ENCODE results near the gene NEDD4L. TPM values are rescaled to one million over a fixed set of nuclear protein-coding genes. Genes with fewer than 3 reads are reported as not detected.

NEDD4L gene
- polyA plus RNA-seq, 1 donor (not counting 4 experiments of a cell fraction or from before 2014, with no cell fraction given), result 52.6 TPM

DNA sequence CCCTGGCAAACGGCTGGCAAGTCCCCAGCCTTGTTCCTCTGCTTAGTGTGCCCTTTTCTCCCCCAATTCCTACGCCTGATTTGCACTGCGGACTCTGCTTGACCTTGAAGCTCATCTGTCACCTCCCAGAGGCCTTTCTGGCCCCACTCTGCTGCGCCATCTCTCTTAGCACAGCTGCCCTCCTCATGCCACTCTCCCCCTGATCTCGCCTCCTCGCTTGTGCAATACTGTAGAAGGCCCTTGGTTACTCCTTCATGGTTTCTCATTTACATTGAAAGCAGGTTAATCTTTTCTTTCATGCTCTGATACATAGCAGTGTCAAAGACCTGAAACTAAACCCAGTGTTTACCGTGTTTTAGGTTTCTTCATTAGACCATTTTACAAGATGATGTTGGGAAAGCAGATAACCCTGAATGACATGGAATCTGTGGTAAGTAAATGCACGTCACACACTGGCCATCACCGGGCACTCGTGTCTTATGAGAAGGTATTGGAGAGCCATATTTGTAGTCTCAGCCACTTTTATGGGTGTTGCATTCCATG, 326.1 kb downstream of the NEDD4L start:
- Histone ChIP-seq H3K79me2 (ENCODE audit: control insufficient read depth, insufficient read depth, low read length) (no peaks in the 10 kb centered on the region), H2AFZ (ENCODE audit: control insufficient read depth, low read length) (no peak overlapping the region), H4K20me1 (ENCODE audit: control insufficient read depth, extremely low read depth, insufficient read depth, low read length) (no peaks in the 10 kb centered on the region), H3K27ac (ENCODE audit: control insufficient read depth, insufficient read depth, low read length) (no peak overlapping the region), H3K4me2 (ENCODE audit: control insufficient read depth, extremely low read depth, insufficient read depth, low read depth, low read length) (no peak overlapping the region), H3K27me3 (ENCODE audit: control insufficient read depth, extremely low read depth, insufficient read depth, low read length) (no peaks in the 10 kb centered on the region), H3K9ac (ENCODE audit: control insufficient read depth, extremely low read depth, insufficient read depth, low read length) (no peak overlapping the region), H3K4me1 (ENCODE audit: control insufficient read depth, extremely low read depth, insufficient read depth, low read length) (no peaks in the 10 kb centered on the region), H3K9me3 (ENCODE audit: control insufficient read depth, low read depth, low read length) (no peaks in the 10 kb centered on the region), H3K4me3 (ENCODE audit: control insufficient read depth in 2 of 3, extremely low read depth in 1 of 3, insufficient read depth in 2 of 3, low read depth in 1 of 3, low read length in 3 of 3) (no peak overlapping the region), H3K36me3 (ENCODE audit: control insufficient read depth in 2 of 2, extremely low read depth in 1 of 2, insufficient read depth in 2 of 2, low read length in 2 of 2) (peaks cover 53 to 56% of the 10 kb centered on the region in 2 experiments), H3K9me1 (ENCODE audit: control insufficient read depth, extremely low read depth, insufficient read depth, low read length) (no peaks in the 10 kb centered on the region)
- no peak for DNase-seq (ENCODE audit: low read depth, low spot score)
- FAIRE-seq, result no peak
- TF ChIP-seq CTCF (optimal IDR thresholded peaks at IDR 0.05 in 1 of 3, IDR thresholded peaks at IDR 0.05 in 1 of 3, conservative IDR thresholded peaks at IDR 0.05 in 1 of 3; ENCODE audit: extremely low read depth in 1 of 3, insufficient read depth in 2 of 3, low read length in 3 of 3) (no peak), EZH2 (IDR thresholded peaks at IDR 0.05; ENCODE audit: low read length) (no peak)
- dilution Hi-C loops (cut with MboI; ENCODE audit: extremely low pct_ligation_motif_present, low sequenced_read_pairs), result no loop called here

DNA sequence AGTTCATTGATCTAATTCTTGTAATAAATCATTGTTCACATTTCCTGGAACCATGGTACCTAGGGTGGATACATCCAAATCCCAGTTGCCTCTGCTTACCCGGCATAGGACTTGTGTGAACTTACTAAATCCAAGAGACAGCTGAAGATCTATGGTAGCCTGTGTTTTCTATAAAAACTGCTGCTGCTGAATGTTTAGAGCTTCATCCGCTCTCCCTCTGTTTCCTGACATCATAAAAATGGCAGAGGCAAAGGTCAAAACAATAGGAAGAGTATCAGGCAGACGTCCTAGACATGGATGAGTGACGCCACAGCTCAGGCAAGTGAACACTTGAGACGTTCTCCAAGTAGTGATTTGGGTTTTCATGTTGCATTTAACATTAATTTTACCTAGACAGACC, 326.6 kb downstream of the NEDD4L start:
- no peak overlapping the region for H3K4me2 ChIP-seq (ENCODE audit: control insufficient read depth, extremely low read depth, insufficient read depth, low read depth, low read length)
- H4K20me1 ChIP-seq (ENCODE audit: control insufficient read depth, extremely low read depth, insufficient read depth, low read length), result no peaks in the 10 kb centered on the region
- no peak for TF ChIP-seq CTCF (optimal IDR thresholded peaks at IDR 0.05 in 1 of 3, IDR thresholded peaks at IDR 0.05 in 1 of 3, conservative IDR thresholded peaks at IDR 0.05 in 1 of 3; ENCODE audit: extremely low read depth in 1 of 3, insufficient read depth in 2 of 3, low read length in 3 of 3)
- H3K27me3 ChIP-seq (ENCODE audit: control insufficient read depth, extremely low read depth, insufficient read depth, low read length), result no peaks in the 10 kb centered on the region
- no peak overlapping the region for H3K9ac ChIP-seq (ENCODE audit: control insufficient read depth, extremely low read depth, insufficient read depth, low read length)
- no peaks in the 10 kb centered on the region for H3K9me3 ChIP-seq (ENCODE audit: control insufficient read depth, low read depth, low read length)
- FAIRE-seq, result no peak
- H3K79me2 ChIP-seq (ENCODE audit: control insufficient read depth, insufficient read depth, low read length), result no peaks in the 10 kb centered on the region
- H3K9me1 ChIP-seq (ENCODE audit: control insufficient read depth, extremely low read depth, insufficient read depth, low read length), result no peaks in the 10 kb centered on the region
- peaks cover 50 to 56% of the 10 kb centered on the region in 2 experiments for H3K36me3 ChIP-seq (ENCODE audit: control insufficient read depth in 2 of 2, extremely low read depth in 1 of 2, insufficient read depth in 2 of 2, low read length in 2 of 2)
- DNase-seq (ENCODE audit: low read depth, low spot score), result no peak
- no peak overlapping the region for H2AFZ ChIP-seq (ENCODE audit: control insufficient read depth, low read length)
- H3K27ac ChIP-seq (ENCODE audit: control insufficient read depth, insufficient read depth, low read length), result no peak overlapping the region
- H3K4me1 ChIP-seq (ENCODE audit: control insufficient read depth, extremely low read depth, insufficient read depth, low read length), result no peaks in the 10 kb centered on the region
- no peak overlapping the region for H3K4me3 ChIP-seq (ENCODE audit: control insufficient read depth in 2 of 3, extremely low read depth in 1 of 3, insufficient read depth in 2 of 3, low read depth in 1 of 3, low read length in 3 of 3)
- dilution Hi-C loops (cut with MboI; ENCODE audit: extremely low pct_ligation_motif_present, low sequenced_read_pairs), result no loop called here

Data from keratinocyte (primary cell).